Keratinocyte (primary cell): ENCODE results near the gene STK17A. TPM values are rescaled to one million over a fixed set of nuclear protein-coding genes. Genes with fewer than 3 reads are reported as not detected.

Experiments
- DNase-seq: peaks from one replicate; pipeline ENCODE4 v3.0.0-alpha.2; 2011; ENCODE audit warnings: low read depth, missing footprints, low spot score
- FAIRE-seq: peaks from 2 replicates; lab custom pipeline; 2011; peaks lifted over from hg19 to GRCh38; lab: Jason Lieb, UNC
- H2AFZ ChIP-seq: 2 replicates; pipeline ENCODE4 v1.6.0; 2012; ENCODE audit warnings: low read length, control low read depth, inconsistent platforms; ENCODE audit not compliant: control insufficient read depth
- H3K27ac ChIP-seq: 2 replicates; pipeline ENCODE4 v1.5.1; 2011; ENCODE audit warnings: low read length; ENCODE audit not compliant: control insufficient read depth, insufficient read depth
- H3K27me3 ChIP-seq: 3 replicates; pipeline ENCODE4 v1.6.0; 2011; ENCODE audit warnings: low read length; ENCODE audit not compliant: control insufficient read depth, insufficient read depth; ENCODE audit errors: extremely low read depth
- H3K36me3 ChIP-seq, 2 experiments: 2 replicates in 1 of 2; 3 replicates in 1 of 2; pipeline ENCODE4 v1.5.1; 2011; ENCODE audit warnings: low read length in 2 of 2, mild to moderate bottlenecking in 1 of 2; ENCODE audit not compliant: control insufficient read depth in 2 of 2, insufficient read depth in 2 of 2; ENCODE audit errors: extremely low read depth in 1 of 2
- H3K4me1 ChIP-seq: 3 replicates; pipeline ENCODE4 v1.5.1; 2011; ENCODE audit warnings: low read length; ENCODE audit not compliant: control insufficient read depth, insufficient read depth; ENCODE audit errors: extremely low read depth
- H3K4me2 ChIP-seq: 3 replicates; pipeline ENCODE4 v1.6.0; 2011; ENCODE audit warnings: low read depth, low read length; ENCODE audit not compliant: control insufficient read depth, insufficient read depth; ENCODE audit errors: extremely low read depth
- H3K4me3 ChIP-seq, 3 experiments: fragments of 200-600 bp in 1 of 3; sonication (generic) in 1 of 3; 2 replicates in 2 of 3; 3 replicates in 1 of 3; pipeline ENCODE4 v1.5.1; 2011 to 2016; ENCODE audit warnings: low read length in 3 of 3, mild to moderate bottlenecking in 3 of 3, control low read depth in 2 of 3, inconsistent platforms in 1 of 3, low read depth in 1 of 3, mixed read lengths in 1 of 3, mixed run types in 1 of 3, moderate library complexity in 1 of 3; ENCODE audit not compliant: control insufficient read depth in 2 of 3, insufficient read depth in 2 of 3; ENCODE audit errors: extremely low read depth in 1 of 3
- H3K79me2 ChIP-seq: 2 replicates; pipeline ENCODE4 v1.6.0; 2012; ENCODE audit warnings: low read length; ENCODE audit not compliant: control insufficient read depth, insufficient read depth
- H3K9ac ChIP-seq: 3 replicates; pipeline ENCODE4 v1.6.0; 2011; ENCODE audit warnings: low read length; ENCODE audit not compliant: control insufficient read depth, insufficient read depth; ENCODE audit errors: extremely low read depth
- H3K9me1 ChIP-seq: 3 replicates; pipeline ENCODE4 v1.6.0; 2011; ENCODE audit warnings: low read length; ENCODE audit not compliant: control insufficient read depth, insufficient read depth; ENCODE audit errors: extremely low read depth
- H3K9me3 ChIP-seq: 2 replicates; pipeline ENCODE4 v1.5.1; 2012; ENCODE audit warnings: low read depth, low read length; ENCODE audit not compliant: control insufficient read depth
- H4K20me1 ChIP-seq: 3 replicates; pipeline ENCODE4 v1.6.0; 2011; ENCODE audit warnings: low read length; ENCODE audit not compliant: control insufficient read depth, insufficient read depth; ENCODE audit errors: extremely low read depth
- EZH2 ChIP-seq: IDR thresholded peaks from one replicate; pipeline ENCODE4 v1.6.1; 2012; ENCODE audit warnings: inconsistent platforms, mild to moderate bottlenecking, low read length, moderate library complexity
- dilution Hi-C: fragments of 300-500 bp; cut with MboI; formaldehyde crosslinking; loops from one replicate; pipeline ENCODE4 v1.7.0; 2020; ENCODE audit warnings: low sequenced_read_pairs; ENCODE audit not compliant: extremely low pct_ligation_motif_present
- polyA plus RNA-seq, 5 experiments: library from polyadenylated mRNA; depleted of rRNA in 3 of 5; stranded (reverse) in 3 of 5; stranded (forward) in 1 of 5; unstranded in 1 of 5; fragments of >200 nt; gene quantifications; 1 replicate in 1 of 5; 2 replicates in 3 of 5; 3 replicates in 1 of 5; pipeline versions ENCODE4 v1.2.1 to v1.2.3, GENCODE V29; 2011 to 2012; ENCODE audit warnings: missing spikeins in 2 of 5, low read depth in 1 of 5, low replicate concordance in 1 of 5
- TF ChIP-seq, protein P1 (sequence below), 3 experiments: IDR thresholded peaks in 1 of 3; conservative IDR thresholded peaks in 1 of 3; optimal IDR thresholded peaks in 1 of 3; 2 replicates in 2 of 3; 3 replicates in 1 of 3; pipeline versions ENCODE3 to v1.5.1; 2011; ENCODE audit warnings: low read length in 3 of 3, mild to moderate bottlenecking in 3 of 3, moderate library complexity in 2 of 3, control low read depth in 1 of 3, inconsistent platforms in 1 of 3; ENCODE audit not compliant: insufficient read depth in 2 of 3; ENCODE audit errors: extremely low read depth in 1 of 3

The STK17A gene
- polyA plus RNA-seq, 1 donor (not counting 4 experiments of a cell fraction or from before 2014, with no cell fraction given) = 81.3 TPM

DNA sequence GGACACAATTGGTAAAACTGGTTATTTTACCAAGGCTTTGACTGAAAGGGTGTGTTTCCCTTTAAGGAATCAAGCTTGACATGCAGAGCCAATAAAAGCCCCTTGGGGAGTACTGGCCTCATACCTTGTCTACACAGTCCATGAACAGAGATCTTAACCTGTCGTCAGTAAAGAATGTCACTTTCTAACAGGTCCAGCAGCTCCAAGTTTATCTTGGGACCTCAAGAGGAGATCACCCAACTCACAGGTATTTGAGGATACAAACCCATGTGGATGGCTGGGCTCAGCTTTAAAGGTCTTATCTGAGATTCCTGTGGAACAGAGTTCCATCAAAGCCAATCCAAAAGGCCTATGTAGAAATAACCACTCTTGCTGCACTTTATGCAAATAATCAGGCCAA is 85.1 kb downstream of the STK17A start:
- H3K4me3 ChIP-seq = no peak overlapping the region
- FAIRE-seq = no peak
- dilution Hi-C loops = no loop called here

GRCh38 chr7:43669286-43670081 is 86.6 kb downstream of the STK17A start:
- dilution Hi-C loops = no loop called here
- no peak for FAIRE-seq
- no peak for DNase-seq
- Histone ChIP-seq H3K27ac (no peak overlapping the region), H3K9me1 (no peaks in the 10 kb centered on the region), H3K27me3 (no peaks in the 10 kb centered on the region), H3K4me1 (peaks cover 13% of the 10 kb centered on the region), H3K79me2 (peaks cover 51% of the 10 kb centered on the region), H3K4me3 (no peak overlapping the region), H3K9me3 (no peaks in the 10 kb centered on the region), H3K36me3 (no peaks in the 10 kb centered on the region), H2AFZ (no peak overlapping the region), H3K9ac (no peak overlapping the region), H3K4me2 (no peak overlapping the region), H4K20me1 (no peaks in the 10 kb centered on the region)
- TF ChIP-seq, protein P1, sequence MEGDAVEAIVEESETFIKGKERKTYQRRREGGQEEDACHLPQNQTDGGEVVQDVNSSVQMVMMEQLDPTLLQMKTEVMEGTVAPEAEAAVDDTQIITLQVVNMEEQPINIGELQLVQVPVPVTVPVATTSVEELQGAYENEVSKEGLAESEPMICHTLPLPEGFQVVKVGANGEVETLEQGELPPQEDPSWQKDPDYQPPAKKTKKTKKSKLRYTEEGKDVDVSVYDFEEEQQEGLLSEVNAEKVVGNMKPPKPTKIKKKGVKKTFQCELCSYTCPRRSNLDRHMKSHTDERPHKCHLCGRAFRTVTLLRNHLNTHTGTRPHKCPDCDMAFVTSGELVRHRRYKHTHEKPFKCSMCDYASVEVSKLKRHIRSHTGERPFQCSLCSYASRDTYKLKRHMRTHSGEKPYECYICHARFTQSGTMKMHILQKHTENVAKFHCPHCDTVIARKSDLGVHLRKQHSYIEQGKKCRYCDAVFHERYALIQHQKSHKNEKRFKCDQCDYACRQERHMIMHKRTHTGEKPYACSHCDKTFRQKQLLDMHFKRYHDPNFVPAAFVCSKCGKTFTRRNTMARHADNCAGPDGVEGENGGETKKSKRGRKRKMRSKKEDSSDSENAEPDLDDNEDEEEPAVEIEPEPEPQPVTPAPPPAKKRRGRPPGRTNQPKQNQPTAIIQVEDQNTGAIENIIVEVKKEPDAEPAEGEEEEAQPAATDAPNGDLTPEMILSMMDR (optimal IDR thresholded peaks at IDR 0.05 in 1 of 3, IDR thresholded peaks at IDR 0.05 in 1 of 3, conservative IDR thresholded peaks at IDR 0.05 in 1 of 3; ENCODE audit: extremely low read depth in 1 of 3, insufficient read depth in 2 of 3, low read length in 3 of 3) = no peak
- no peak for TF ChIP-seq EZH2

More for the DNA sequence above, 85.1 kb downstream of the STK17A start:
- no peak overlapping the region for H3K9ac ChIP-seq
- DNase-seq = no peak
- H2AFZ ChIP-seq = no peak overlapping the region
- no peak overlapping the region for H3K4me2 ChIP-seq
- no peaks in the 10 kb centered on the region for H3K9me1 ChIP-seq
- H3K27ac ChIP-seq = no peak overlapping the region
- H3K9me3 ChIP-seq = no peaks in the 10 kb centered on the region
- H3K79me2 ChIP-seq = peaks cover 43% of the 10 kb centered on the region
- H3K27me3 ChIP-seq = no peaks in the 10 kb centered on the region
- H4K20me1 ChIP-seq = no peaks in the 10 kb centered on the region
- TF ChIP-seq, protein P1 (optimal IDR thresholded peaks at IDR 0.05 in 1 of 3, IDR thresholded peaks at IDR 0.05 in 1 of 3, conservative IDR thresholded peaks at IDR 0.05 in 1 of 3; ENCODE audit: extremely low read depth in 1 of 3, insufficient read depth in 2 of 3, low read length in 3 of 3) = no peak
- no peak for TF ChIP-seq EZH2
- no peaks in the 10 kb centered on the region for H3K36me3 ChIP-seq
- H3K4me1 ChIP-seq = peaks cover 7% of the 10 kb centered on the region
